Activated CD4-positive, alpha-beta memory T cell treated with anti-CD3 and anti-CD28 coated beads for 36 hours (primary cell): ENCODE data around the gene CS. TPM values are rescaled to one million over a fixed set of nuclear protein-coding genes. Genes with fewer than 3 reads are reported as not detected.
"Not testable (repeated sequence)": the region's sequence is repeated elsewhere in the genome, so short reads cannot be mapped to it uniquely, and the experiment has no call there.

ENCODE experiments used
- CTCF ChIA-PET: fragments of 350-600 bp; sonication (Branson Sonifier 250); formaldehyde crosslinking; loops from one replicate; lab custom pipeline; 2021; ENCODE audit warnings: antibody characterized with exemption, inconsistent platforms; lab: Charles Lee
- POLR2A ChIA-PET: fragments of 350-600 bp; sonication (Branson Sonifier 250); formaldehyde crosslinking; loops from one replicate; lab custom pipeline; 2021; ENCODE audit warnings: antibody characterized with exemption; lab: Charles Lee
- DNase-seq: peaks from one replicate; pipeline ENCODE4 v3.0.0-alpha.2; 2020
- H3K27ac Mint-ChIP-seq: one replicate; pipeline ENCODE4 v1.8.0; 2021; ENCODE audit warnings: mixed read lengths
- H3K27me3 Mint-ChIP-seq: one replicate; pipeline ENCODE4 v1.8.0; 2021; ENCODE audit warnings: mixed read lengths
- H3K36me3 Mint-ChIP-seq: one replicate; pipeline ENCODE4 v1.8.0; 2021; ENCODE audit warnings: mixed read lengths
- H3K4me1 Mint-ChIP-seq: one replicate; pipeline ENCODE4 v1.8.0; 2021; ENCODE audit warnings: low read depth, mixed read lengths
- H3K4me3 Mint-ChIP-seq: one replicate; pipeline ENCODE4 v1.8.0; 2021; ENCODE audit warnings: mild to moderate bottlenecking, mixed read lengths
- H3K9me3 Mint-ChIP-seq: one replicate; pipeline ENCODE4 v1.8.0; 2021; ENCODE audit warnings: mixed read lengths
- intact Hi-C: fragments of 100-400 bp; cut with micrococcal nuclease; formaldehyde crosslinking; loops from one replicate; pipeline ENCODE4 v1.15.1; 2023
- total RNA-seq, 2 experiments: library from RNA; stranded (reverse); gene quantifications; one replicate each; pipeline ENCODE4 v1.2.3, GENCODE V29; 2021

CS gene
- total RNA-seq, 2 experiments from 2014 or later = 304 to 309 TPM

GRCh38 chr12:56300644-56301464, 724 bp upstream of the CS start:
- CTCF ChIA-PET = interaction anchor here (0.7 to 1.6 kb wide), 2 partner anchors 20 to 148 kb away, joined by 4 read pairs; partner anchors contain the start of gene TIMELESS
- Mint-ChIP-seq H3K27ac (peak overlapping the region; percentile 98), H3K9me3 (no peaks in the 10 kb centered on the region), H3K4me3 (peak overlapping the region; percentile 98), H3K36me3 (peaks cover 25% of the 10 kb centered on the region), H3K27me3 (no peaks in the 10 kb centered on the region), H3K4me1 (peaks cover 46% of the 10 kb centered on the region)
- intact Hi-C loops = loop anchor here (1.0 to 2.0 kb wide), 10 partner anchors 15 to 183 kb away; partner anchors contain the start of genes COQ10A, IL23A, MYL6 and PAN2
- POLR2A ChIA-PET = interaction anchor here (1.3 to 2.4 kb wide), 3 partner anchors 10 to 111 kb away, joined by 4 to 9 read pairs (median 5); partner anchors contain the start of genes PAN2 and SMARCC2
- no peak for DNase-seq

- peak overlapping the region; percentile 98 for H3K27ac Mint-ChIP-seq
- peak overlapping the region; percentile 98 for H3K4me3 Mint-ChIP-seq
- peaks cover 48% of the 10 kb centered on the region for H3K4me1 Mint-ChIP-seq
- H3K36me3 Mint-ChIP-seq = peaks cover 19% of the 10 kb centered on the region
- no peaks in the 10 kb centered on the region for H3K27me3 Mint-ChIP-seq
- peak; percentile 25 for DNase-seq
- H3K9me3 Mint-ChIP-seq = no peaks in the 10 kb centered on the region
- POLR2A ChIA-PET = interaction anchor here (0.6 to 2.4 kb wide), 9 partner anchors 16 to 170 kb away, joined by 3 to 9 read pairs (median 3); partner anchors contain the start of genes CNPY2, IL23A, PAN2 and SMARCC2
- CTCF ChIA-PET = interaction anchor here (1.0 to 2.0 kb wide), 7 partner anchors 9 to 180 kb away, joined by 3 to 6 read pairs (median 4); partner anchors contain the start of genes COQ10A, STAT2 and TIMELESS
- intact Hi-C loops = no loop called here
These were observed 750 bp downstream of the CS start for GRCh38 chr12:56299308-56299852.

- H3K36me3 Mint-ChIP-seq = peaks cover 21% of the 10 kb centered on the region
These were observed 1.3 kb downstream of the CS start for GRCh38 chr12:56298828-56299227.

GRCh38 chr12:56297400-56297799, 2.7 kb downstream of the CS start:
- ChIA-PET POLR2A (interaction anchor here (1.3 kb wide), 1 partner anchor 36 kb away, joined by 3 read pairs; the partner anchor contains the start of gene PAN2), CTCF (interaction anchor here (1.9 kb wide), 1 partner anchor 167 kb away, joined by 6 read pairs; no protein-coding TSS in a partner anchor)
- DNase-seq = peak; percentile 16
- H3K27ac Mint-ChIP-seq = peak overlapping the region; percentile 42
- H3K9me3 Mint-ChIP-seq = no peaks in the 10 kb centered on the region
- H3K4me1 Mint-ChIP-seq = peaks cover 58% of the 10 kb centered on the region
- no peak overlapping the region for H3K4me3 Mint-ChIP-seq
- intact Hi-C loops = no loop called here
- H3K27me3 Mint-ChIP-seq = no peaks in the 10 kb centered on the region
- H3K36me3 Mint-ChIP-seq = peaks cover 21% of the 10 kb centered on the region

More at GRCh38 chr12:56298828-56299227, 1.3 kb downstream of the CS start:
- Mint-ChIP-seq H3K4me3 (peak overlapping the region; percentile 98), H3K27me3 (no peaks in the 10 kb centered on the region), H3K4me1 (peaks cover 52% of the 10 kb centered on the region), H3K9me3 (no peaks in the 10 kb centered on the region), H3K27ac (peak overlapping the region; percentile 98)
- CTCF ChIA-PET = interaction anchor here (1.0 to 2.0 kb wide), 5 partner anchors 10 to 179 kb away, joined by 3 to 6 read pairs (median 4); partner anchors contain the start of genes COQ10A and STAT2
- DNase-seq = no peak
- POLR2A ChIA-PET = interaction anchor here (0.7 to 2.2 kb wide), 10 partner anchors 10 to 181 kb away, joined by 3 to 9 read pairs (median 3); partner anchors contain the start of genes CNPY2, IL23A, PAN2 and SMARCC2
- intact Hi-C loops = no loop called here

- Mint-ChIP-seq H3K36me3 (peaks cover 21% of the 10 kb centered on the region), H3K9me3 (no peaks in the 10 kb centered on the region), H3K4me3 (no peak overlapping the region), H3K27me3 (no peaks in the 10 kb centered on the region), H3K27ac (peak overlapping the region; percentile 57), H3K4me1 (peaks cover 60% of the 10 kb centered on the region)
- DNase-seq = no peak
- ChIA-PET POLR2A (interaction anchor here (1.0 kb wide), 1 partner anchor 39 kb away, joined by 3 read pairs; no protein-coding TSS in a partner anchor), CTCF (no interaction called here)
- intact Hi-C loops = no loop called here
These were observed 3.8 kb downstream of the CS start for GRCh38 chr12:56296295-56296694.

GRCh38 chr12:56293795-56294194, 6.3 kb downstream of the CS start:
- Mint-ChIP-seq H3K27me3 (no peaks in the 10 kb centered on the region), H3K4me3 (no peak overlapping the region), H3K4me1 (peaks cover 62% of the 10 kb centered on the region), H3K9me3 (no peaks in the 10 kb centered on the region), H3K27ac (no peak overlapping the region), H3K36me3 (peaks cover 28% of the 10 kb centered on the region)
- POLR2A ChIA-PET = no interaction called here
- CTCF ChIA-PET = interaction anchor here (0.6 to 1.2 kb wide), 3 partner anchors 10 to 170 kb away, joined by 3 to 4 read pairs (median 4); partner anchors contain the start of gene TIMELESS
- intact Hi-C loops = no loop called here
- no peak for DNase-seq

GRCh38 chr12:56288705-56289387, 11.3 kb downstream of the CS start:
- ChIA-PET POLR2A (interaction anchor here (1.0 to 1.1 kb wide), 2 partner anchors 13 to 37 kb away, joined by 3 to 4 read pairs; no protein-coding TSS in a partner anchor), CTCF (no interaction called here)
- no peaks in the 10 kb centered on the region for H3K9me3 Mint-ChIP-seq
- H3K27me3 Mint-ChIP-seq = no peaks in the 10 kb centered on the region
- no peak for DNase-seq
- no peak overlapping the region for H3K27ac Mint-ChIP-seq
- intact Hi-C loops = no loop called here
- H3K4me1 Mint-ChIP-seq = peaks cover 31% of the 10 kb centered on the region
- no peak overlapping the region for H3K4me3 Mint-ChIP-seq
- H3K36me3 Mint-ChIP-seq = peaks cover 18% of the 10 kb centered on the region

GRCh38 chr12:56286044-56286830, 13.9 kb downstream of the CS start:
- Mint-ChIP-seq H3K9me3 (no peaks in the 10 kb centered on the region), H3K36me3 (peaks cover 37% of the 10 kb centered on the region), H3K4me3 (no peak overlapping the region), H3K27ac (no peak overlapping the region), H3K4me1 (peaks cover 12% of the 10 kb centered on the region), H3K27me3 (no peaks in the 10 kb centered on the region)
- ChIA-PET POLR2A (no interaction called here), CTCF (interaction anchor here (1.0 to 2.3 kb wide), 3 partner anchors 19 to 307 kb away, joined by 3 to 9 read pairs (median 6); partner anchors contain the start of gene COQ10A)
- intact Hi-C loops = no loop called here
- DNase-seq = no peak

GRCh38 chr12:56284263-56284662, 15.9 kb downstream of the CS start:
- CTCF ChIA-PET = interaction anchor here (1.9 kb wide), 1 partner anchor 17 kb away, joined by 6 read pairs; the partner anchor contains the start of gene COQ10A
- not testable (repeated sequence) for H3K4me1 Mint-ChIP-seq

GRCh38 chr12:56282579-56282978, 17.6 kb downstream of the CS start:
- Mint-ChIP-seq H3K9me3 (no peaks in the 10 kb centered on the region), H3K4me3 (no peak overlapping the region), H3K4me1 (no peaks in the 10 kb centered on the region), H3K27ac (peak overlapping the region; percentile 33), H3K27me3 (no peaks in the 10 kb centered on the region), H3K36me3 (peaks cover 38% of the 10 kb centered on the region)
- no peak for DNase-seq
- ChIA-PET POLR2A (no interaction called here), CTCF (interaction anchor here (0.8 to 0.9 kb wide), 2 partner anchors 93 to 182 kb away, joined by 3 read pairs; partner anchors contain the start of gene SMARCC2)
- intact Hi-C loops = no loop called here

More at GRCh38 chr12:56284263-56284662, 15.9 kb downstream of the CS start:
- POLR2A ChIA-PET = interaction anchor here (0.7 kb wide), 1 partner anchor 26 kb away, joined by 3 read pairs; no protein-coding TSS in a partner anchor
- H3K27me3 Mint-ChIP-seq, DNase-seq, H3K9me3 Mint-ChIP-seq, H3K27ac Mint-ChIP-seq, H3K4me3 Mint-ChIP-seq, intact Hi-C loops: not testable (repeated sequence)
- H3K36me3 Mint-ChIP-seq = peaks cover 34% of the 10 kb centered on the region
